Measurements from ENCODE around the gene COL24A1.
"Not testable (repeated sequence)": the region's sequence is repeated elsewhere in the genome, so short reads cannot be mapped to it uniquely, and the experiment has no call there.

The COL24A1 gene

GRCh38 chr1:86071870-86072269 lies 84.7 kb downstream of the COL24A1 start:
- not testable (repeated sequence) for DNase-seq

DNA sequence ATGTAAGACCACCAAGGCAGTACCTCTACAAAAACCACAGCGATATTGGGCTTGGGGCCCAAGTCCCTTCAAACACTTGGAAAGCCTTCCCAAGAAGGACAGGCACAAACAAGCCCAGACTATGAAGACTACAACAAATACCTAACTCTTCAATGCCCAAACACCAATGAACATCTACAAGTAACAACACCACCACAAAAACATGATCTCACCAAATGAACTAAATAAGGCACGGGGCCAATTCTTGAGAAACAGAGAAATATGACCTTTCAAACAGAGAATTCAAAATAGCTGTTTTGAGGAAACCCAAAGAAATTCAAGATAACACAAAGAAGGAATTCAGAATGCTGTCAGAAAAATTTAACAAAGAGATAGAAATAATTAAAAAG lies 86.8 kb downstream of the COL24A1 start:
- DNase-seq, result no peak

DNA sequence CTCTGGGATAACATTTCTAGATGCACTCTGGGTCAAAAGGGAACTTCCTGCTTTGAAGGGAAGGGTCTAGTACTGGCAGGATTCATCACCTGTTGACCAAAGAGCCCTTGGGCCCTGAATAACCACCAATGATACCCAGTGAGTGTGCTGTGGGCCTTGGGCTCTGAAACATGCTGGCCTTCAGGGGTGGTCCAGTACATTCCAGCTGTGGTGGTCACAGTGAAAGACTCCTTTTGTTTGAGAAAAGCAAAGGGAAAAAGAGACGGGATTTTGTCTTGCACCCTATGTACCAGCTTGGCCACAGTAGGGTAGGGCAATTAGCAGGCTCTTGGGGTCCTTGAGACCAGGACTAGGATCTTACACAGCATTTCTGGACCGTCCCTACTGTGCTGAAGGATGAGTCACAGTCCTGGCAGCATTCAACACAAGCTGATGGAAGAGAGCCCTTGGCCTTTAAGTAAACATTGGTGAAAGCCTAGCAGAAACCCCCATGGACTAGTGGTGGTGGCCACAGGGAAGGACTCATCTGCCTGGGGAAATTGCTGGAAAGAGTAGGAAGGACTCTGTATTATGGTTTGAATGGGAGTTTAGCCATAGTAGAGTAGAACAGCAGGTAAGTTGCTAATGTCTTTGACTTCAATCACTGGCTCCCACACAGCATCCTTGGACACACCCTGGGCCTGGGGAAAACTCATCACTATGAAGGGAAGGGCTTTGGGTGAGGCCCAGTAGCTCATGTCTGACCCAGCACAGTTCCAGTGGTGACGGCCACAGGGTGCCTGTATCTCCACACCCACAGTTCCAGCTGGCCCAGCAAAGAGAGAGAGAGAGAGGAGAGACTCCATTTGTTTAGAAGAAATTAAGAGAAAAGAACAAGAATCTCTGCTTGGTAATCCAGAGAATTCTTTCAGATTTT lies 87.5 kb downstream of the COL24A1 start:
- DNase-seq, result no peak

GRCh38 chr1:86068271-86068721 lies 88.3 kb downstream of the COL24A1 start:
- DNase-seq, result no peak

DNA sequence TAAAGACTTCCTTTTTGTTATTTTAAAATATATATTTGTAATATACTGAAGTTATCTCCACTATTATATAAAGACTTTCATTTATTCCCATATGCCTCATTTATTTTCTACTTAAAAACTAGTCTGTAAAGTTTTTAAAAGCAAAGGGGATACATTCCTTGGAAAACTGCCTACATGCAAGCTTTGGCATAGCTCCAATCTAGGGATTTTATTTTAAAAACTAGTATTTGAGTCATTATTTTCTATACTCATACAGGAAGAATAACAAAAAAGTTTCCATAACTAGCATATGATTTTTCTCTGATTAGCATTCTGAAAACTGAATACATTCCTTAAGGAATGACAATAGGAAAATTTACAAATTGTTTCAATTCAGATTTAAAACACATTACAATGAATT lies 88.9 kb downstream of the COL24A1 start:
- no peak for DNase-seq

GRCh38 chr1:86064899-86065298 lies 91.7 kb downstream of the COL24A1 start:
- DNase-seq, result no peak

DNA sequence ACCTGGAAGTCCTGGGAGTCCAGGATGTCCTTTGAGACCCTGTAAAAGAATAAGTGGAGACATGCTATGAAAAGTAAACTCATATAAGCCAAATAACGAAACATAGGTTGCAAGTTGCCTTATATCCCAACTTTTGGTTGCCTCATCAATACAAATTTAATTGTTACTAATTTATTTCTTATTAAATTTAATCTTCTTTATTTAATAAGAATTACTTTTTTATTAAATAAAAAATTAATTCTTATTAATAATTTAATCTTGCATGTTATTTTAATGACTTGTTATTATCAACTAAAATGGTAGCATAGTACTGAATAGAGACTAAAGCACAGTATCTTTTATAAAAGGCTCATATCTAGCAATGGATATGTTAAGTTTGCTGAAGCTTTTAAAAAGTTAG lies 92.9 kb downstream of the COL24A1 start:
- DNase-seq, result no peak

DNA sequence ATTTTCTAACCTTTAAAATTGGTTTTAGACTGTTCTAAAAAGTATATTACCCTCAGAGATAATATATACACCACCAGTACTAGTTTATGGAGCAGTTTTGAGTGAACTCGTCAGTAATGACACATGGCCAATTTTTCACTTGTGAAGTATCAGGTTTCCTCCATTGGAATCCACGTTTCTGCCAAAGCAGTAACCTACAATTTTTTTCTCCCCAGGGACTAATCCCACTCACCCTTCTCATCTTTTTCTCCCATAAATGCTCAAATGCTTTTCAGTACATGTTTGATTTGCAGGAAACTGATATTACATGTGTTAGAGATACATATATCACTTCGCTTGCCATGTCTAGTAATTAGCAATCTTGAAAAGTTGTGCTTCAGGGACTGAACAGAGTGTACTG lies 94.1 kb downstream of the COL24A1 start:
- no peak for DNase-seq

DNA sequence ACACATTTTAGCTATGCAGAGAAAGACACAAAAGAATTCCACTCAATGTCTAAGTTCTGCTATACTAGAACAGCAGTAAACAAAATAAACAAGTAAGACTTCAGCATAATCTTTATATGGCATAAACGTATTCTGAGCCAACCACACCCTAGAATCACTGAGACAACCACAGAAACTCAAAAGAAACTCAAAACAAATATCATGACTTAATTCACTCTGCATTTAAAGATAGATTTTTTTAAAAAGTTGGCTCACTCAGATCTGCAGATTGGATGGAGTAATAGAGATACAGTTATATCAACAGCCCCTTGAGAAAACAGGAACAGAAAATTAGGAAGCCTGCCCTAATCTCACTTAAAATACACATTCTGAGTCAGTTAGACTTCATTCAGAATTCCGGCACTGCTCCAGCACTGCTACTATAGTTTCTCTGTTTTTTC lies 95.0 kb downstream of the COL24A1 start:
- DNase-seq, result no peak

GRCh38 chr1:86054396-86054795 lies 102.2 kb downstream of the COL24A1 start:
- DNase-seq, result no peak

- no peak for DNase-seq
These were observed 103.4 kb downstream of the COL24A1 start for GRCh38 chr1:86052948-86053698.

DNA sequence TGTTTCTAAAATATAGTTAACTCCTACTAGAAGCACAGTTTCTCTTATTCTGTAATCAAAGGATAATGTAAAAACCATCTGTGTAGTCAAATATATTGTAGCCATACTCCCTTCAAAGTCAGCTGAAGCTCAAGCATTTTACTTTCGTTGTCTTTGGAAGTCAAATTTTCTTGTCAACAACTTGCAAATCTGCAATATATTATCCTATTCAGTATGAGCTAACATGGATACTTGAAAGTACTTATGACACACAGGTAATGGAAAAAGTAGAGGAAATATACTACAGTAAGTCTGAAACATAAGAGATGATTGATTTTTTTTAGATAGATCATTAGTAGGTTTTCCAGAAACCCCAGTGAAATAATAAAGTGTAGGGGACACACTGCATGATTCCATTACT lies 121.5 kb downstream of the COL24A1 start:
- no peak for DNase-seq

DNA sequence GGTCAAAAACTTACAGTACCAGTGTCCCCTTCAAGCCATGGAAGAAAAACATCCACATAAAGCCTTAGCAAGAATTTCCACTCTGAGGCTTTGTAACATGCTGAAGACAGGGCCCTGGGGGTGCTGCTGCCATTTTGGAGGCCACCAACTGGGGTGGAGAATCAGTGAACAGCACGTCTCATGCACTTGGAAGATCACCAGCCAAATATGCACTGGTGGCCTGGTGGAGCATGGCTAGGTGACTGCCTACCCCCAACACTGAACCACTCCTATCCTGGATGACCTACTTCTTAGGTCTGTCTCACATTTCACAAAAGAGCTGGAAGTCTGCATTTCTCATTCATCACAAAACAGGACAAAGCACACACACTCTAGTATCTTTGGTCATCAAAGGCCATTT lies 126.4 kb downstream of the COL24A1 start:
- DNase-seq, result no peak

DNA sequence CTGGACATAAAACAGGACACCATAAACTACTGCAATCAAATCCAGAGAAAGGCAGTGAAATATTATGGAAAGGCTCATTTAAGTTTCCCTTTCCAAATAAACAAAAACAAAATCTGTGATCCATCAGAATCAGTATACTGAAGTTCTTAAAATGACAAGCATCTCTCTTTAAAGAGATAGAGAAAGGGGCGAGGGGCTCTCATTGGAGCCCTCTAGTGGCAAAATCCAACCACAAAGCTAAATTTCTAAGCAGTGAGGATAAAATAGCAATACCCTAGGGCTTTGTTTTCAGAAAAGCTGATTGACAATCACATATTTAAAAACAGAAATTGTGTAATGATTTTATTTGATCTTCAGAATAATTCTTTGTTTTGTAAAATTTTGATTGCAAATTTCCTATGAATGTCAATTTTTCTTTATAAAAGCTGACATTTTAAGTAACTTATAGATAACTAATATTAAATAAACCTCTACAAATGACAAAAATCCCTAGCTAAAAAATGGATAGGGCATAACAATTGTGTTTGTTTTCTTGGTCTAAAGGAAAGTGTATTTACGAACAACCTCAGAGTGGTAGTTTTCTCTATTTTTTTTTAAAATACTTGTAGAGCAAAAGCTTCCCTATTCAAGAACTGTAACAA lies 138.2 kb downstream of the COL24A1 start:
- no peak for DNase-seq

DNA sequence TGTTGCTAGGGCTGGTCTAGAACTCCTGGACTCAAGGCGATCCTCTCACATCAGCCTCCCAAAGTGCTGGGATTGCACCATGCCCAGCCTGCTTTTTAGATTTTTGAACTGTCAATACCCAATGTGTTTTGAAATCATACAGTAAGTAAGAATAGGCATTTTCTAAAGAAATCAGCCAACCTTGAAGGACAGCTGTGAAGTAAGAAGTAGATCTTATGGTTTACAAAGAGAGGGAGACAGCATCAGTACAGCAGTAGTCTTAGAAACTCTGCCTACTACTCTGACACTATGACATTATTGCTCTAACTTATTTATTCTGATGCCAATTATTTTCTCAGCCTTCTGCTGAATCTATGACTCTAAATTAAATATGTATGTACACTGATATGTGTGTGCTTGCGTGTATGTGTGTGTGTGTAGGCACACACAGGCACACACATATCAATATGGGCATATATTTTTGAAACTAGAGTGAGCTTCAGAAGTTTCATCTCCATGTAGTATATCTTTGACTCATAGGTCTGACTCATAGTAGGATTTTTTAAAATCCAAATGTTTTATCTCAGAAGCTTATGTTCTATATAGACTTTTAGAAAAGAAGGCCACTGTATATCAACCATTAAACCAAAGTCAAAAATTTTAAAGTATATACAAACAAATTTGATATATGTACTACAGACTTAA lies 140.4 kb downstream of the COL24A1 start:
- no peak for DNase-seq

DNA sequence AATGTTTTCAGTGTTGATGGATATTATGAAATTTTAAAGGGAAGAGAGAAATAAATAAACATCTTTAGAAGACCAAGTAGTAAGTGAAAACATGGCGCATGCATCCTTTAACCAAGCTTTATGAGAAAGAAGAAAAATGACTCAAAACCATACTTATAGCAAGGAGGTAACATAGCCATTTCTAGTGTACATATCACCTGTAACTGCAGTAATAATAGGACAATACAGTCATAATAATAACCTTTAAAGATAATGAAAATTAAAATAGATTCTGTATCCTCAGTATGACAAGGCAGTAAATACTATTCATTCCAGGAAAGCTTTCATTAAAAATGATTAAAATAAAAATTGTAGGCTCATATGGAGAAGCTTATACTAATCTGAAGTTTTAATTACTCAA lies 141.2 kb downstream of the COL24A1 start:
- no peak for DNase-seq

DNA sequence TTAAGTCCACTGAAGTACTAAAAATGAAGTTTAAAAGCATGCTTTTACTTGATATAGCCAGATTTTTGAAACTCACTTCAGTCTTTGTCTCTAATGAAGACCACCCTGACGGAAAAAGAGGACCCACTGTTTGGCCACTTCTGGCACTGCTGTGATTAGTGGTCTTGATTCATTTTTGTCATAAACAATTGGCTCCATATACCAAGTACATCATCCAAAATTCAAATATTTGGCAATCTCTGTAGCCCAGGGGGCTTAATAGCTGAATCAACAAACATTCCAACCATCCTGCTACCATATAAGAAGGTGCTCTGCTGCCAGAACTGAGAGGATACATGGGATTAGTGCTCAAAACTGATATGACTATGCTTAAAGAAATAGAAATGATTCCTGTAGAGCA lies 156.0 kb downstream of the COL24A1 start:
- DNase-seq, result no peak

DNA sequence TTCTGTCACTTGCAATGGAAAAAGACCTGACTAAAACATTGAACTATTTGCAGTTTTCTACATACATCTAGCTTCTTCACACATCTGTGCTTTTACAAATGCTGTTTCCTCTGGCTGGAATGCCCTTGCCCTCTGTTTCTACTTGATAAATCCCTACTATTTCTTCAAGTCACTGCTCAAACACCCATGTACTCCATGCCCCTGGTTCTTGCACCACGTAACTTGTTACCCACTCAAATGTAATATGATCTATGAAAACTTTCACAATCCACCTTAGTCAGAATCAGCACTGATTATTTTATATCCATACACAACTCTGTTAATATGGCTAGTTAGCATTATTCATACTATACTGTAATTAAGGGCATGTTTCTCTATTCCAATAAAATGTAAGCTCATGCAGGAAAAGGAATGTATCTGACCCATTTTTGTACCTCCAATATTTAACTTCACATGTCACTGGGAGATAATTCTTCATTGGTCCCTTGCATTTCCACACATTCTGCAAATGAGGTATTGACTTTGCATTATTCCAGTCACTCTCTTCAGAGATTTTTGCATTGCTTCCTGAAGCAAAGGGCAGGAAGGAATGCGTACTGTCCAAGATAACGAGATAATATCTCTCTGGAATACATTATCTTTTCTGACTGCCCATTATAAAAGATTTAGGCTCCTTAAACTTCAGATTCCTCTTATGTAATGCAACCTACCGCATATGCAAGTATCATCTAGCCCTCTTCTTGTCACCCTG lies 158.3 kb downstream of the COL24A1 start:
- no peak for DNase-seq

DNA sequence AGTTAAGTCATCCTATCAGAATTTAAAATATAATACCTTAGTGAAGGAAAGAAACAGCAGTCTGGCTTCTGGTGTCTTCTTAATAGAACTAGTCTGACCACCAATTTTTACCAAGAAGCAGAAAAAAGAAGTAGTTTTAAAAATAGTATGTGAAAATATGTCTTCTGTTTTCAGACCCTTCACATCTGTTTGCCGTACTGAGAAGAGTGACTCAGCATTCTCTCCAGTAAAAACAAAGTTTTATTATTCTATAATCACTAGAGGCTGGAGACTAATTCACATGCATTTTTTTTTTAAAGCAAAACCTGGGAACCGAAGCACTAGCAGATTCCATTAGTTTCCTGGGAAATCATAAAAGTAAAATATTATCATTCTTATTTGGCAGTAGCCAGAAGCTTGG lies 163.8 kb downstream of the COL24A1 start:
- DNase-seq, result no peak

DNA sequence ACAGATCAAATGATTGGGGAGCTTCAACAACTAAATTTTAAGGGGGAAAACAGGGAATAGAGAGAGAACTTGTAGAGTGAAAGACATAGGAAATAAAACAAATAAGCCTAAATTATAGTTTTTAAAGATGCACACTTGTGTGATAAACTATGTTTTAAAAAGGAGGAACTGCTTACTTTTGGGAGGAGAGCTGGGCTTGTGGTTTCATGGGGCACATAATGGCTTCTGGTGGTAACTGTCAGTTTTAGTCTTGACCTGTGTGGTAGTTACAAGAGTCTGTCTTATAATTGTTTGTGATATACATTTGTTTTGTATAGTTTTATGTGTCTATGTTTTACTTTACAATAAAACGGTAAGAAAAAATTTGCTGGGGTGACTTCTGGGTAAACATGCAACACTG lies 165.3 kb downstream of the COL24A1 start:
- DNase-seq, result no peak

GRCh38 chr1:85984636-85985035 lies 171.9 kb downstream of the COL24A1 start:
- DNase-seq, result no peak

GRCh38 chr1:85983316-85983715 lies 173.3 kb downstream of the COL24A1 start:
- no peak for DNase-seq
